GM10248 (cell line): ENCODE results near the gene TTC22.

Experiments used
- CTCF ChIA-PET: fragments of 300-600 bp; sonication (Branson Sonifier 250); formaldehyde crosslinking; extraction: SDS; loops from one replicate; lab custom pipeline; 2021; ENCODE audit warnings: antibody characterized with exemption; lab: Yijun Ruan, JAX
- POLR2A ChIA-PET: fragments of 350-650 bp; sonication (Branson Sonifier 250); formaldehyde crosslinking; extraction: SDS; loops from one replicate; lab custom pipeline; 2020; ENCODE audit warnings: antibody characterized with exemption; lab: Yijun Ruan, JAX
- DNase-seq: peaks from one replicate; pipeline ENCODE4 v3.0.0; 2012; ENCODE audit errors: extremely low spot score
- TF ChIP-seq, protein P1 (sequence below): IDR thresholded peaks from 2 replicates; pipeline ENCODE4 v1.5.1; 2012; ENCODE audit warnings: mild to moderate bottlenecking, low read depth; ENCODE audit errors: extremely low read depth, missing control alignments, control extremely low read depth

Gene TTC22

GRCh38 chr1:54819733-54820132 is 18.6 kb upstream of the TTC22 start:
- no peak for DNase-seq
- CTCF ChIA-PET, result interaction anchor here (1.1 kb wide), 1 partner anchor 20 kb away, joined by 3 read pairs; no protein-coding TSS in a partner anchor
- POLR2A ChIA-PET, result no interaction called here
- TF ChIP-seq, protein P1, sequence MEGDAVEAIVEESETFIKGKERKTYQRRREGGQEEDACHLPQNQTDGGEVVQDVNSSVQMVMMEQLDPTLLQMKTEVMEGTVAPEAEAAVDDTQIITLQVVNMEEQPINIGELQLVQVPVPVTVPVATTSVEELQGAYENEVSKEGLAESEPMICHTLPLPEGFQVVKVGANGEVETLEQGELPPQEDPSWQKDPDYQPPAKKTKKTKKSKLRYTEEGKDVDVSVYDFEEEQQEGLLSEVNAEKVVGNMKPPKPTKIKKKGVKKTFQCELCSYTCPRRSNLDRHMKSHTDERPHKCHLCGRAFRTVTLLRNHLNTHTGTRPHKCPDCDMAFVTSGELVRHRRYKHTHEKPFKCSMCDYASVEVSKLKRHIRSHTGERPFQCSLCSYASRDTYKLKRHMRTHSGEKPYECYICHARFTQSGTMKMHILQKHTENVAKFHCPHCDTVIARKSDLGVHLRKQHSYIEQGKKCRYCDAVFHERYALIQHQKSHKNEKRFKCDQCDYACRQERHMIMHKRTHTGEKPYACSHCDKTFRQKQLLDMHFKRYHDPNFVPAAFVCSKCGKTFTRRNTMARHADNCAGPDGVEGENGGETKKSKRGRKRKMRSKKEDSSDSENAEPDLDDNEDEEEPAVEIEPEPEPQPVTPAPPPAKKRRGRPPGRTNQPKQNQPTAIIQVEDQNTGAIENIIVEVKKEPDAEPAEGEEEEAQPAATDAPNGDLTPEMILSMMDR, result no peak

DNA sequence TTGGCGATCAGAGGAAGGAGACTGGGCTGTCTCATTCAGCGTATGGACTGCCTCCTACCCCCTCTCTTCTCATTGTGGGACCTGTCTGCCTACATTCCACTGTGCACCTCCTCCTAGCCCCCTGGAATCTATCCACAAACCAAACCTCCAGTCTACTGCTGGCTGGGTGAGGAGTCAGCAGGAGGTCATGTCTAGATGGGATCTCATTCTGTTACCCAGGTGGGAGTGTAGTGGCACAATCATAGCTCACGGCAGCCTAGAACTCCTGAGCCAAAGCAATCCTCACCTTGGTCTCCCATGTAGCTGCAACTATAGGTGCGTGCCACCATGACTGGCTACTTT is 18.0 kb upstream of the TTC22 start:
- DNase-seq, result no peak
- ChIA-PET POLR2A (no interaction called here), CTCF (interaction anchor here (1.1 kb wide), 1 partner anchor 19 kb away, joined by 3 read pairs; no protein-coding TSS in a partner anchor)
- TF ChIP-seq, protein P1, result no peak

DNA sequence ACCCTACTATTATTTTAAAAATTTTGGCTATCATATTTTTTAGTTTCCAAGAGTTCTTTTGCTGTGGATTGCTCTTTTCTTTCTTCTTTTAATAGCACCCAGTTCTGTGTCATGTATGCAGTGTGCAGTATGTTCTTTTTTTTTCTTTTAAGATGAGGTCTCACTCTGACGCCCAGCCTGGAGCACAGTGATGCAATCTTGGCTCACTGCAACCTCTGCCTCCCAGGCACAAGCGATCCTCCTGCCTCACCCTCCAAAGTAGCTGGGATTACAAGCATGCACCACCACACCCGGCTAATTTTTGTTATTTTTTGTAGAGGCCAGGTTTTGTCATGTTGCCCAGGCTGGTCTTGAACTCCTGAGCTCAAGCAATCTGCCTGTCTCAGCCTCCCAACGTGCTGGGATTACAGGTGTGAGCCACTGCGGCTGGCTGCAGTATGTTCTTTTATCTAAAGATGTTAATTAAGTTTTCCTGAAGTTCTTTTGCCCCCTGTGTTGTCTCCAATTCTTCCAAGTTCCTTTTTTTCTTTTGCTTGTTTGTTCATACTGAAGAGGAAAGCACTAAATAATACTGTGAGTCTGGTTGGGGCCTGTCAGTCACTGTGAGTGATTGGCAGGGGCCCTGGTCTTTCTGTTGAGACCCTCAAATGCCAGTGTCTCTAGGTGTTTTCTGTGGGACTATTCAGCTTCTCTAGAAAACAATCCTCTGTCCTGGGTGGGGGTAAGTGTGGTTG is 17.5 kb upstream of the TTC22 start:
- no peak for DNase-seq
- ChIA-PET POLR2A (no interaction called here), CTCF (interaction anchor here (1.1 kb wide), 1 partner anchor 19 kb away, joined by 3 read pairs; no protein-coding TSS in a partner anchor)
- TF ChIP-seq, protein P1, result no peak

GRCh38 chr1:54816951-54817350 is 15.8 kb upstream of the TTC22 start:
- TF ChIP-seq, protein P1, result no peak
- CTCF ChIA-PET, result no interaction called here
- DNase-seq, result no peak
- POLR2A ChIA-PET, result no interaction called here

DNA sequence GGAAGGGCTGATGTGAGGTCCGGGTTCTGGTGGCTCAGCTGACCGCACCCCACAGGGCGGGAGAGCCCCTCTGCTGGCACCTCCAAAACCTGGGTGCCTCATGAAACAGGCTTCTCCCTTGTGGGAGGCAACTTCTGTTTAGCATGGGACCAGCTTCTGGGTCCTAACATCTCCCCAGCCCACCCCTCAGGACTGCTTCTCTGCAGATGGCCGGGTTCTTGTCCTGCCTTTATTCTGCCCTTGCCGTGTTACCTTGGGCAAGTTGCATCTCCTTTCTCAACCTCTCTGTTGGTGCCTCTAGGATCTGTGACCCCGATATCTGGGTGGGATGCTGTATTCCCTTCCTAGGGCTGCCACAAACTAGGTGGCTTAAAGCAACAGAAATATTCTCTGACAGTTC is 15.0 kb upstream of the TTC22 start:
- no peak for DNase-seq
- TF ChIP-seq, protein P1, result no peak
- CTCF ChIA-PET, result interaction anchor here (0.9 to 1.7 kb wide), 3 partner anchors 9 to 15 kb away, joined by 3 to 9 read pairs (median 3); partner anchors contain the start of gene TTC22
- POLR2A ChIA-PET, result no interaction called here

DNA sequence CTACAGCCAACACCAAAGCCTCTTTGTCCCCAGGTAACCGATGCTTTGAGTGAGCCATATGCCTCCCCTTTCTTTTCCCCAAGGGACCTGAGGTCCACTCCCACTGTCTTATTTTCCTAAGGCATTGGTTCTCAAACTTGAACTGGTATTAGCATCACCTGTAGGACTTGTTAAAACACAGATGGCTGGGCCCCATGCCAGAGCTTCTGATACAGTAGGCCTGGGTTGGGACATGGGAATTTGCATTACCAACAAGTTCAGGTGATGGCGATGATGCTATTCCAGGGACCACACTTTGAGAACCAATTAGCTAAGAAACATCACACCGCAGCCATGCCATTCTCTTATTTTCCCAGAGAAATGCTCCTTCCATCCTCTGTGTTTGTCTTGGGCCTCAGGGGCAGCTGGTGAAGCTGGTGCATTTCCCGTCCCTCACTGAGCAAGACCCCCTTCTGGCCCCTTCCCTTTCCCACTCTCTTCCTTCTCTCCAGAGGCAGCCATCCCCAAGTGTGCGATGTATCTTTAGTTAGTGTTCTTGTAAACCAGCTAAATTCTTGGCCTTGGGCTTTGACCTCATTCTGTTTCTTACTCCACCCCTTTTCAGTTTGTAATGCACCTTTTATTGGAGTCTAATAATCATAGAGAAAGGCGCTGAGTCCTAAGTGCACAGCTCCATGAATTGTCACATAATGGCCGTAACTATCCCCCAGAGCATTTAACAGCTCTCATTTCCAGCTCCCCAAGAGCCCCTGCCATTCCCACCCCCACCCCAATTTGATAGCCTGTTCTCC is 14.2 kb upstream of the TTC22 start:
- POLR2A ChIA-PET, result no interaction called here
- CTCF ChIA-PET, result interaction anchor here (0.8 to 1.7 kb wide), 6 partner anchors 8 to 694 kb away, joined by 3 to 9 read pairs (median 3); partner anchors contain the start of gene TTC22
- DNase-seq, result no peak
- TF ChIP-seq, protein P1, result no peak
